CD14-positive monocyte (primary cell): ENCODE measurements around the gene XYLT1. TPM values are rescaled to one million over a fixed set of nuclear protein-coding genes. Genes with fewer than 3 reads are reported as not detected.

Experiments used
- DNase-seq, 3 donors: peaks; one replicate each; pipeline ENCODE4 v3.0.0-alpha.2; 2011 to 2022
- H2AFZ ChIP-seq: 2 replicates; pipeline ENCODE4 v1.6.0; 2012; ENCODE audit warnings: mild to moderate bottlenecking, low read depth, low read length, inconsistent platforms; ENCODE audit not compliant: insufficient read depth, poor library complexity, severe bottlenecking
- H3K27ac ChIP-seq, 2 donors: 1 replicate in 1 of 2; 2 replicates in 1 of 2; pipeline ENCODE4 v1.5.1; 2012 to 2013; ENCODE audit warnings: low read length in 2 of 2, control low read depth in 1 of 2, inconsistent platforms in 1 of 2, low read depth in 1 of 2, mild to moderate bottlenecking in 1 of 2
- H3K27me3 ChIP-seq, 2 donors: one replicate each; pipeline versions ENCODE4 v1.6.0 to v1.6.1; 2011 to 2013; ENCODE audit warnings: low read length in 2 of 2; ENCODE audit not compliant: control insufficient read depth in 2 of 2, insufficient read depth in 2 of 2
- H3K36me3 ChIP-seq, 2 donors: replicated peaks in 1 of 2; 1 replicate in 1 of 2; 2 replicates in 1 of 2; pipeline versions ENCODE4 v1.5.1 to v1.6.1; 2012 to 2013; ENCODE audit warnings: low read length in 2 of 2, control low read depth in 1 of 2, inconsistent platforms in 1 of 2, mild to moderate bottlenecking in 1 of 2; ENCODE audit not compliant: insufficient read depth in 2 of 2, control insufficient read depth in 1 of 2
- H3K4me1 ChIP-seq, 2 donors: 1 replicate in 1 of 2; 2 replicates in 1 of 2; pipeline versions ENCODE4 v1.5.1 to v1.6.1; 2012 to 2013; ENCODE audit warnings: low read length in 2 of 2, control low read depth in 1 of 2, inconsistent platforms in 1 of 2, mild to moderate bottlenecking in 1 of 2, moderate library complexity in 1 of 2; ENCODE audit not compliant: insufficient read depth in 2 of 2, control insufficient read depth in 1 of 2
- H3K4me2 ChIP-seq: replicated peaks from 2 replicates; pipeline ENCODE3; 2012; ENCODE audit warnings: low read length, moderate library complexity, mild to moderate bottlenecking; ENCODE audit not compliant: poor library complexity, severe bottlenecking; ENCODE audit errors: extremely low read depth
- H3K4me3 ChIP-seq, 3 experiments: fragments of 200-600 bp in 1 of 3; sonication (generic) in 1 of 3; replicated peaks in 1 of 3; 1 replicate in 2 of 3; 2 replicates in 1 of 3; pipeline ENCODE4 v1.5.1; 2011 to 2013; ENCODE audit warnings: low read length in 3 of 3, mild to moderate bottlenecking in 3 of 3, control low read depth in 2 of 3, low read depth in 2 of 3, inconsistent platforms in 1 of 3, moderate library complexity in 1 of 3
- H3K79me2 ChIP-seq: 2 replicates; pipeline ENCODE4 v1.6.0; 2012; ENCODE audit warnings: mild to moderate bottlenecking, control low read depth, inconsistent platforms, low read length, moderate library complexity; ENCODE audit not compliant: insufficient read depth
- H3K9ac ChIP-seq: 2 replicates; pipeline ENCODE4 v1.6.0; 2017; ENCODE audit warnings: low read length, mild to moderate bottlenecking; ENCODE audit not compliant: insufficient read depth, poor library complexity, severe bottlenecking
- H3K9me3 ChIP-seq, 2 donors: replicated peaks in 1 of 2; 1 replicate in 1 of 2; 2 replicates in 1 of 2; pipeline versions ENCODE4 v1.5.1 to v1.6.1; 2012 to 2013; ENCODE audit warnings: low read length in 2 of 2, control low read depth in 1 of 2; ENCODE audit not compliant: control insufficient read depth in 1 of 2, insufficient read depth in 1 of 2
- H4K20me1 ChIP-seq: 2 replicates; pipeline ENCODE4 v1.6.0; 2012; ENCODE audit warnings: mild to moderate bottlenecking, low read length, control low read depth, moderate library complexity; ENCODE audit not compliant: insufficient read depth
- H3K27ac Mint-ChIP-seq, 7 donors: one replicate each; pipeline ENCODE4 v1.8.0; 2020; ENCODE audit warnings: mild to moderate bottlenecking in 7 of 7, mixed read lengths in 7 of 7, moderate library complexity in 6 of 7, inconsistent platforms in 2 of 7
- H3K27me3 Mint-ChIP-seq, 3 donors: one replicate each; pipeline ENCODE4 v1.8.0; 2021 to 2022; ENCODE audit warnings: low read depth in 3 of 3, mild to moderate bottlenecking in 3 of 3, mixed read lengths in 3 of 3, moderate library complexity in 3 of 3, inconsistent platforms in 1 of 3
- H3K36me3 Mint-ChIP-seq, 2 donors: one replicate each; pipeline ENCODE4 v1.8.0; 2020; ENCODE audit warnings: mixed read lengths in 2 of 2, inconsistent platforms in 1 of 2, mild to moderate bottlenecking in 1 of 2
- H3K4me1 Mint-ChIP-seq: one replicate; pipeline ENCODE4 v1.8.0; 2020; ENCODE audit warnings: mild to moderate bottlenecking, mixed read lengths
- H3K4me3 Mint-ChIP-seq, 2 donors: one replicate each; pipeline ENCODE4 v1.8.0; 2020; ENCODE audit warnings: mild to moderate bottlenecking in 2 of 2, mixed read lengths in 2 of 2, moderate library complexity in 1 of 2
- H3K9me3 Mint-ChIP-seq, 7 donors: one replicate each; pipeline ENCODE4 v1.8.0; 2020 to 2022; ENCODE audit warnings: mixed read lengths in 7 of 7, mild to moderate bottlenecking in 6 of 7, moderate library complexity in 6 of 7, inconsistent platforms in 2 of 7
- WGBS: methylation state at CpG from one replicate; pipeline ENCODE4 v1.1.5; 2013; ENCODE audit warnings: missing lambda C conversion rate; ENCODE audit not compliant: insufficient coverage; 5-methylcytosine and 5-hydroxymethylcytosine counted together
- intact Hi-C, 2 donors: fragments of 100-400 bp; cut with micrococcal nuclease; formaldehyde crosslinking; loops; one replicate each; pipeline versions ENCODE4 v1.15.0 to v1.15.1; 2023
- polyA plus RNA-seq, 3 donors: library from polyadenylated mRNA; depleted of rRNA in 1 of 3; unstranded in 2 of 3; stranded (reverse) in 1 of 3; fragments of 300-500 nt in 2 of 3; fragments of >200 nt in 1 of 3; fragmentation: Illumina TruSeq in 2 of 3; gene quantifications; 1 replicate in 2 of 3; 2 replicates in 1 of 3; pipeline ENCODE4 v1.2.3, GENCODE V29; 2012 to 2021
- TF ChIP-seq, protein P1 (sequence below): fragments of 200-600 bp; IDR thresholded peaks from one replicate; pipeline ENCODE4 v1.8.0; 2022; ENCODE audit warnings: antibody characterized with exemption, mild to moderate bottlenecking

The XYLT1 gene
- polyA plus RNA-seq, 3 donors, result 0.51 to 9.4 (median 1.6) TPM

DNA sequence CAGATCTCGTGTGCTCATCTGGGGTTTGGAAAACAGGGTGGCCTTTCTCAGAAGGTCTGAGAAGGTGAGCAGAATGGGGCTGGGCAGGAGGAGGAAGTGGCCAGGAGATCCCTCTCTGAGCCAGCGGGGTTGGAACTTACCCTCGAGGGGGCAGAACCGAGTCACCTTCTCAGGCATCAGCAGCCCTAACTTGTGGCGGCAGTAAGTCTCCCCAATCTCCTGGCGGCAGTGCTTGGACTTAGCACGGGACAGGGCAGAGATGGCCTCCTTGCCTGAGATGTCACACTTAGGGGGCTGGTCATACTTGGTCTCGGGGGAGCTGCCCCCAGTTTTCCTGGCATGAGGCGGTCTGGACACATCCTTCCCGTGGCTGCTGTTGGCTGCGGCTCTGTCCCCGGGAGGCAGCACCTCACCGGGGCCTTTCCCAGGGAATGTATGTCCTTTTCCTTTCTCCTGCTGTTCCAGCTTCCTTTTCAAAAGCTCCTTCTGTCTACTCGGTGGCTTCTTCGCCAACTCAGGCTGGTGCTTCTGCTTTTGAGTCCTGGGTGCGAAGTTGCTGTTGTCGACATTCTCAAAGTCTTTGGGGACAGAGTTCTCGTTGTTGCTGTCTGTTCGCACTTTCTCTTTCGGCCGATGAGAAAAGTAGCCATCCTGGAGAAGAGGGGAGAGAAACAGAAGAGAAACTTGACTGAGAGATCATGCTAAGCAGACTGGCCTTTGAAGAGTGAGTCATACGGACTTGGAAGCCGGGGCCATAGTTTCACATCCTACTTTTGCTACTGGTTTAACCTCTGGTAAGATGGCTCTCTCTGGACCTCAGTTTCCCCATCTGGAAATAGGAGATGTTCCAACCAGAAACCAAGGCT, 211.7 kb downstream of the XYLT1 start:
- TF ChIP-seq, protein P1, sequence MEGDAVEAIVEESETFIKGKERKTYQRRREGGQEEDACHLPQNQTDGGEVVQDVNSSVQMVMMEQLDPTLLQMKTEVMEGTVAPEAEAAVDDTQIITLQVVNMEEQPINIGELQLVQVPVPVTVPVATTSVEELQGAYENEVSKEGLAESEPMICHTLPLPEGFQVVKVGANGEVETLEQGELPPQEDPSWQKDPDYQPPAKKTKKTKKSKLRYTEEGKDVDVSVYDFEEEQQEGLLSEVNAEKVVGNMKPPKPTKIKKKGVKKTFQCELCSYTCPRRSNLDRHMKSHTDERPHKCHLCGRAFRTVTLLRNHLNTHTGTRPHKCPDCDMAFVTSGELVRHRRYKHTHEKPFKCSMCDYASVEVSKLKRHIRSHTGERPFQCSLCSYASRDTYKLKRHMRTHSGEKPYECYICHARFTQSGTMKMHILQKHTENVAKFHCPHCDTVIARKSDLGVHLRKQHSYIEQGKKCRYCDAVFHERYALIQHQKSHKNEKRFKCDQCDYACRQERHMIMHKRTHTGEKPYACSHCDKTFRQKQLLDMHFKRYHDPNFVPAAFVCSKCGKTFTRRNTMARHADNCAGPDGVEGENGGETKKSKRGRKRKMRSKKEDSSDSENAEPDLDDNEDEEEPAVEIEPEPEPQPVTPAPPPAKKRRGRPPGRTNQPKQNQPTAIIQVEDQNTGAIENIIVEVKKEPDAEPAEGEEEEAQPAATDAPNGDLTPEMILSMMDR, result peak; percentile 67
- peak overlapping the region; percentile 86 to 90 for H3K4me3 Mint-ChIP-seq
- H3K4me2 ChIP-seq, result peak overlapping the region; percentile 71
- intact Hi-C loops, result loop anchor here (5.0 kb wide), 4 partner anchors 38 to 193 kb away; no protein-coding TSS in a partner anchor
- H3K79me2 ChIP-seq, result peaks cover 40% of the 10 kb centered on the region
- peak overlapping the region; percentile 75 for H3K9ac ChIP-seq
- peaks cover 0 to 2% (median 0%) of the 10 kb centered on the region in 7 donors for H3K9me3 Mint-ChIP-seq
- H4K20me1 ChIP-seq, result no peaks in the 10 kb centered on the region
- peaks cover 0 to 6% of the 10 kb centered on the region in 2 donors for H3K36me3 ChIP-seq
- H3K27ac Mint-ChIP-seq, result peak overlapping the region; percentile 93 to 100 (median 98)
- 28% methylated on average over 21 of the region's 23 CpGs for WGBS
- peaks cover 39 to 42% of the 10 kb centered on the region in 2 donors for H3K4me1 ChIP-seq
- DNase-seq, result peak; percentile 87 to 97 (median 96)
- H3K4me3 ChIP-seq, result peak overlapping the region; percentile 6 to 68 (median 33)
- H3K9me3 ChIP-seq, result no peaks in the 10 kb centered on the region
- H3K27ac ChIP-seq, result peak overlapping the region; percentile 98
- H2AFZ ChIP-seq, result peak overlapping the region; percentile 19
- peaks cover 7 to 13% of the 10 kb centered on the region in 2 donors for H3K36me3 Mint-ChIP-seq
- no peaks in the 10 kb centered on the region for H3K27me3 ChIP-seq
- no peaks in the 10 kb centered on the region for H3K27me3 Mint-ChIP-seq
- peaks cover 49% of the 10 kb centered on the region for H3K4me1 Mint-ChIP-seq

DNA sequence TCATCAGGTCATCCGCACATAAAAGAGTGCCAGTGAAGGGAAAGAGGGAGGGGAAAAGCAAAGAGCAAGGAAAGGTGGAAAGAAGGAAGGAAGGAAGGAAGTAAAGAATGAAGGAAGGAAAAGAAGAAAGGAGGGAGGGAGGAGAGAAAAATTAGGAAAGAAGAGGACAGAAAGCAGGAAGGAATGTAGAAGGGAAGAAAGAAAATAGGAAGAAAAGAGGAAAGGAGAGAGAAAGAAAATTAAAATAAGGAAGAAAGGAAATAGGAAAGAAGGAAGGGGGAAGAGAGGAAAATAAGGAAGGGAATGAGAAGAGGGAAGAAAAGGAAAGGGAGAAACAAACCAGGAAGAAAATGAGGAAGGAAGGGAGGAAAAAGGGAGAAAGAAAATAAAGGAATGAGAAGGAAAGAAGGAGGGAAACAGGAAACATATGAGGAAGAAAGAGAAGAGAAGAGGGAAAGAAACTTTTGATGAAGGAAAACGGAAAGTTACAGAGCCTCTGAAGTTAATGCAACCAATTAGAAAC, 212.6 kb downstream of the XYLT1 start:
- peaks cover 8% of the 10 kb centered on the region for H4K20me1 ChIP-seq
- intact Hi-C loops, result loop anchor here (5.0 kb wide), 4 partner anchors 39 to 194 kb away; no protein-coding TSS in a partner anchor
- Mint-ChIP-seq H3K4me3 (peak overlapping the region in 1 of 2 donors; percentile 60), H3K27me3 (peaks cover 0 to 1% (median 0%) of the 10 kb centered on the region in 3 donors), H3K9me3 (peaks cover 0 to 2% (median 0%) of the 10 kb centered on the region in 7 donors), H3K36me3 (peaks cover 9 to 18% of the 10 kb centered on the region in 2 donors), H3K4me1 (peaks cover 49% of the 10 kb centered on the region), H3K27ac (peak overlapping the region; percentile 88 to 100 (median 98))
- H3K4me3 ChIP-seq, result peak overlapping the region in 1 of 3 experiments; percentile 68
- H3K4me1 ChIP-seq, result peaks cover 39 to 42% of the 10 kb centered on the region in 2 donors
- H3K36me3 ChIP-seq, result peaks cover 0 to 6% of the 10 kb centered on the region in 2 donors
- 100% methylated on average over 1 of the region's 2 CpGs for WGBS
- H3K9me3 ChIP-seq, result no peaks in the 10 kb centered on the region
- peak overlapping the region; percentile 98 for H3K27ac ChIP-seq
- H3K4me2 ChIP-seq, result peak overlapping the region; percentile 71
- no peak overlapping the region for H2AFZ ChIP-seq
- no peak overlapping the region for H3K9ac ChIP-seq
- peaks cover 50% of the 10 kb centered on the region for H3K79me2 ChIP-seq
- DNase-seq, result no peak
- no peaks in the 10 kb centered on the region for H3K27me3 ChIP-seq
- TF ChIP-seq, protein P1, result no peak
